Measurements from ENCODE around the gene SKIL.

SKIL gene

DNA sequence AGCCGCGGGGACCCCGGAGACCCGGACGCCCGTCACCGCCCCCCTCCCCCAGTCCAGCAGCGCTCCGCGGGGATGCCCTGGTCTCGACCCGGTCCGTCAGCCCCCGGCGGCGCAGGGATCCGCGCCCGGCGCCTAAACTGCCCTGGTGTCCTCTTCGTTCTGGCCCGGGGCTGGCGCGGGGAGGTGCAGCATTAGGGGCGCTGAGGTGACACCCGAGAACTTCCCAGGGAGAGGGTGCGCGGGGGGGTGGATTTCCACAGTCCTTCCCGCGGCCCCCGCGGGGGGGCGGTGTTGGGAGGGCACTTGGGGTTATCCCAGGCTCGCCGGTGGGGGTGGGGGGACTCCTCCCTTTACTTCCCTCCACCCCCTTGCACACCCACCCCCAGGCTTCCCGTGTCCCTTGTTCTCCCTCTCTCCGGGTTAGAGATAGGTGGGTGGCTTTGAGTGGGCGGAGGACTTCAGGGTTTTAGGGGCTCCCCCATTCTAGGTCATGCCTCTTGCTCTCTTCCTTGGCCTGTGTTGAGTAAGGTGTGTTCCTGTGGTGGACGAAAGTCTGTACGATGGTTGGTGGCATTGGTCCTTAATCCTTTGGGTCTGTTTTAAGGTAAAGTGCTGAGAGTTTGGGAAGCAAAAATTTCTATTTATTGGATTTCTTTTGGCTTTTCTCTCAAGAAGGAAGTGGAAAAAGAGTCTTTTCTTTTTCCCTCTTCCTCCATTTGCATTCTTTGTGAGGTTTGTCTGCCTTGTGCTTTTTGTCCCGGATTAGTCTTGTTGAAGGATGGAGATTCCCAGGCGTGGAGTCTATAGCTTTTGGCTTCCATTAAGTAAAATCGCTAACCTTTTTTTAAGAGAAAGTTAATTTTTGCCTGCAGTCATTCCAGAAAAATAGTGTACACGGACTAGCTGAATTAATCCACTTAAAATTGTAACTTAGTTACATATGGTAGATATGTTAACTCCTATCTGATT is 811 bp downstream of the SKIL start:
- Mint-ChIP-seq H3K27ac (peak overlapping the region; percentile 84), H3K4me1 (ENCODE audit: low read depth) (peaks cover 30% of the 10 kb centered on the region), H3K4me3 (peak overlapping the region; percentile 89), H3K27me3 (ENCODE audit: low read depth) (peaks cover 9% of the 10 kb centered on the region), H3K9me3 (no peaks in the 10 kb centered on the region), H3K36me3 (ENCODE audit: low read depth) (peaks cover 33% of the 10 kb centered on the region)
- peak; percentile 73 for DNase-seq (ENCODE audit: low spot score)

DNA sequence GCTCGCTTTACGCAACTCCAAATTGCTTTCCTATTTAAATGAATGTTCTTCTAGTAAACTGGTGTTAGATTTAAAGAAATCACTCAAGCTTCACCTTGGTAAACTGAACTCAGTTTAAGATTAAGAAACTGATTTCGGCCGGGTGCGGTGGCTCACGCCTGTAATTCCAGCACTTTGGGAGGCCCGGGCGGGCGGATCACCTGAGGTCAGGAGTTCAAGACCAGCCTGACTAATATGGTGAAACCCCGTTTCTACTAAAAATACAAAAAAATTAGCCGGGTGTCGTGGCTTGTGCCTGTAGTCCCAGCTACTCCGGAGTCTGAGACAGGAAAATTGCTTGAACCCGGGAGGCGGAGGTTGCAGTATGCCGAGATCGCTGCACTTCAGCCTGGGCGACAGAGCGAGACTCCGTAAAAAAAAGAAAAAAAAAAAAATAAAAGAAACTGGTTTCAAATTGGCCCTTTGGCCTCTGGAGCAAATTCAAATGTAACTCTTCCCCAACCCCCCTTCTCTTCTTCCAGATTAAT is 1.7 kb downstream of the SKIL start:
- no peak for DNase-seq (ENCODE audit: low spot score)
- Mint-ChIP-seq H3K27me3 (ENCODE audit: low read depth) (peaks cover 4% of the 10 kb centered on the region), H3K4me1 (ENCODE audit: low read depth) (peaks cover 28% of the 10 kb centered on the region), H3K36me3 (ENCODE audit: low read depth) (peaks cover 38% of the 10 kb centered on the region), H3K27ac (peak overlapping the region; percentile 84), H3K9me3 (no peaks in the 10 kb centered on the region), H3K4me3 (peak overlapping the region; percentile 89)

DNA sequence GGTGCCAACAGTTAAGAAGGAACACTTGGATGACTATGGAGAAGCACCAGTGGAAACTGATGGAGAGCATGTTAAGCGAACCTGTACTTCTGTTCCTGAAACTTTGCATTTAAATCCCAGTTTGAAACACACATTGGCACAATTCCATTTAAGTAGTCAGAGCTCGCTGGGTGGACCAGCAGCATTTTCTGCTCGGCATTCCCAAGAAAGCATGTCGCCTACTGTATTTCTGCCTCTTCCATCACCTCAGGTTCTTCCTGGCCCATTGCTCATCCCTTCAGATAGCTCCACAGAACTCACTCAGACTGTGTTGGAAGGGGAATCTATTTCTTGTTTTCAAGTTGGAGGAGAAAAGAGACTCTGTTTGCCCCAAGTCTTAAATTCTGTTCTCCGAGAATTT is 3.0 kb downstream of the SKIL start:
- Mint-ChIP-seq H3K27me3 (ENCODE audit: low read depth) (no peaks in the 10 kb centered on the region), H3K4me1 (ENCODE audit: low read depth) (peaks cover 27% of the 10 kb centered on the region), H3K4me3 (peak overlapping the region; percentile 34), H3K36me3 (ENCODE audit: low read depth) (peaks cover 46% of the 10 kb centered on the region), H3K9me3 (no peaks in the 10 kb centered on the region), H3K27ac (no peak overlapping the region)
- no peak for DNase-seq (ENCODE audit: low spot score)

DNA sequence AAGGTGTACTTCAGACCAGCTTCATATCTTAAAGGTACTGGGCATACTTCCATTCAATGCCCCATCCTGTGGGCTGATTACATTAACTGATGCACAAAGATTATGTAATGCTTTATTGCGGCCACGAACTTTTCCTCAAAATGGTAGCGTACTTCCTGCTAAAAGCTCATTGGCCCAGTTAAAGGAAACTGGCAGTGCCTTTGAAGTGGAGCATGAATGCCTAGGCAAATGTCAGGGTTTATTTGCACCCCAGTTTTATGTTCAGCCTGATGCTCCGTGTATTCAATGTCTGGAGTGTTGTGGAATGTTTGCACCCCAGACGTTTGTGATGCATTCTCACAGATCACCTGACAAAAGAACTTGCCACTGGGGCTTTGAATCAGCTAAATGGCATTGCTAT is 3.4 kb downstream of the SKIL start:
- H3K9me3 Mint-ChIP-seq: no peaks in the 10 kb centered on the region
- H3K36me3 Mint-ChIP-seq (ENCODE audit: low read depth): peaks cover 46% of the 10 kb centered on the region
- peak overlapping the region; percentile 34 for H3K4me3 Mint-ChIP-seq
- peaks cover 24% of the 10 kb centered on the region for H3K4me1 Mint-ChIP-seq (ENCODE audit: low read depth)
- H3K27me3 Mint-ChIP-seq (ENCODE audit: low read depth): no peaks in the 10 kb centered on the region
- DNase-seq (ENCODE audit: low spot score): no peak
- no peak overlapping the region for H3K27ac Mint-ChIP-seq

DNA sequence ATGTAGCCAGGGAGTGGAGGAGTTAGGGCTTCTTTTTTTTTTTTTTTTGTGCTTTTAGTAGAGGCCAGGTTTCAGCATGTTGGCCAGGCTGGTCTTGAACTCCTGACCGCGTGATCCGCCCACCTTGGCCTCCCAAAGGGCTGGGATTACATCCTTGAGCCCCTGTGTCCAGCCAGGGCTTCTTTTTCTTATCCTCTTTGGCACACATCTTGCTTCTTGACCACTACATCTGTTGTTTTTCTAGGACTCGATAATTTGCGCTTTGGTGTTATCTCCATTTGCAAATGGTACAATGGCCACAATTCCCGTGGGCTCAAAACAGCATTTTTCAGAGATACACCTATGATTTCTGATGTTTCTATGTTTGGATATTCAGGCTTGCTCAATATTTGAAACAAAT is 4.2 kb downstream of the SKIL start:
- no peak overlapping the region for H3K4me3 Mint-ChIP-seq

DNA sequence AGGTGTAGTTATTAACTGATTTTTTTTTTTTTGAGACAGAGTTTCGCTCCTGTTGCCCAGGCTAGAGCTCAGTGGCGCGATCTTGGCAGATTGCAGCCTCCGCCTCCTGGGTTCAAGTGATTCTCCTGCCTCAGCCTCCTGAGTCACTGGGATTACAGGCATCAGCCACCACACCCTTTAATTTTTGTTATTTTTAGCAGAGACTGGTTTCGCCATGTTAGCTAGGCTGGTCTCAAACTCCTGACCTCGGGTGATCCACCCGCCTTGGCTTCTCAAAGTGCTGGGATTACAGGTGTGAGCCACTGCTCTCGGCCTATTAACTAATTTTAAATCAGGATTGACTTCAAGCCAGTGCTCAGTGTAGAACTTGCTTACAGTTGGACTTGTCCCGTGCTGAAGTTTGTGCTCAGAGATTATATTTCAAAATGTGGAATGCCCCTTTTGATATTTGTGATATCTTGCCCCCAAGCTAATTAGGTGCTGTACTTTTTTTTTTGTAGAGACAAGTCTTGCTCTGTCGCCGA is 6.0 kb downstream of the SKIL start:
- H3K4me3 Mint-ChIP-seq: no peak overlapping the region
- no peaks in the 10 kb centered on the region for H3K27me3 Mint-ChIP-seq (ENCODE audit: low read depth)
- H3K9me3 Mint-ChIP-seq: no peaks in the 10 kb centered on the region
- H3K36me3 Mint-ChIP-seq (ENCODE audit: low read depth): peaks cover 43% of the 10 kb centered on the region
- peaks cover 17% of the 10 kb centered on the region for H3K4me1 Mint-ChIP-seq (ENCODE audit: low read depth)
- H3K27ac Mint-ChIP-seq: no peak overlapping the region
- no peak for DNase-seq (ENCODE audit: low spot score)

More for the DNA sequence above, 4.2 kb downstream of the SKIL start:
- no peak overlapping the region for H3K27ac Mint-ChIP-seq
- no peaks in the 10 kb centered on the region for H3K9me3 Mint-ChIP-seq
- peaks cover 18% of the 10 kb centered on the region for H3K4me1 Mint-ChIP-seq (ENCODE audit: low read depth)
- no peak for DNase-seq (ENCODE audit: low spot score)
- no peaks in the 10 kb centered on the region for H3K27me3 Mint-ChIP-seq (ENCODE audit: low read depth)
- H3K36me3 Mint-ChIP-seq (ENCODE audit: low read depth): peaks cover 46% of the 10 kb centered on the region

DNA sequence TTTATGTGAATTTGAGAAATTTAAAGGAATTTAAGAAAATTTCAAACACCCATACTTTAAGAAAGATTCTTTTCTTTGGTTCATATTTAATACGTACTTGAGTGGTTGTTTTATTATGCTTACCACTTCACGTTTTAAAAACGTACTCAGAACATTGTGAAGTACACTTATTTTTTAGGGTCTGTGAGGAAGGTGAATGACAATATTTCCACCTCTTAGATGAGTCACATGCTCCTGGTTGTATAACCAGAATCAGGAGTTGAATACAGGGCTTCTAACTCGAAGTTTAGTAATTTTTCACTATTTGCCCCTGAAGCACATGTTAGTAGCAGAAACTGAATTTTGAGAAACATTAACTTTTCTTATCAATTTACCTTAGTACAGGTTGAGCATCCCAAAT is 7.5 kb downstream of the SKIL start:
- no peaks in the 10 kb centered on the region for H3K27me3 Mint-ChIP-seq (ENCODE audit: low read depth)
- DNase-seq (ENCODE audit: low spot score): no peak
- H3K4me1 Mint-ChIP-seq (ENCODE audit: low read depth): peaks cover 7% of the 10 kb centered on the region
- H3K4me3 Mint-ChIP-seq: no peak overlapping the region
- peaks cover 37% of the 10 kb centered on the region for H3K36me3 Mint-ChIP-seq (ENCODE audit: low read depth)
- no peaks in the 10 kb centered on the region for H3K9me3 Mint-ChIP-seq
- no peak overlapping the region for H3K27ac Mint-ChIP-seq

DNA sequence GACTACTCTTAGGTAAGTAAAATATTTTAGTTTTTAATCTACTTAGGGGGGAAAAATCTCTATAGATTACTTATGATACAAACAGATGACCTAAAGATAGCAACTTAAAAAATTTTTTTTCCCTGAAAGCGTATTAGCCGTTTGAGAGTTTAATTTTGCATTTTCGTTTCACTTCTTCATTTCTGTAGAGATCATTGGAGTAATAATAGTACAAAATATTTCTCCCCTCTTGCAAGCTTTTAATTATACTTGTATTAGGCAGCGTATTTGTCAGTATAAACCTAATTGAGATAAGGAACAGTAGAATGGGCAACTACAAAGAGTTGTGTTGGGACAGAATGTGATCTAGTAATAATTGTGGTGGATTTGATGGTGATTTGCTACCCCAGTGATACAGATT is 10.3 kb downstream of the SKIL start:
- Mint-ChIP-seq H3K4me3 (no peak overlapping the region), H3K27me3 (ENCODE audit: low read depth) (no peaks in the 10 kb centered on the region), H3K4me1 (ENCODE audit: low read depth) (peaks cover 9% of the 10 kb centered on the region), H3K27ac (no peak overlapping the region), H3K36me3 (ENCODE audit: low read depth) (peaks cover 23% of the 10 kb centered on the region), H3K9me3 (no peaks in the 10 kb centered on the region)
- no peak for DNase-seq (ENCODE audit: low spot score)

DNA sequence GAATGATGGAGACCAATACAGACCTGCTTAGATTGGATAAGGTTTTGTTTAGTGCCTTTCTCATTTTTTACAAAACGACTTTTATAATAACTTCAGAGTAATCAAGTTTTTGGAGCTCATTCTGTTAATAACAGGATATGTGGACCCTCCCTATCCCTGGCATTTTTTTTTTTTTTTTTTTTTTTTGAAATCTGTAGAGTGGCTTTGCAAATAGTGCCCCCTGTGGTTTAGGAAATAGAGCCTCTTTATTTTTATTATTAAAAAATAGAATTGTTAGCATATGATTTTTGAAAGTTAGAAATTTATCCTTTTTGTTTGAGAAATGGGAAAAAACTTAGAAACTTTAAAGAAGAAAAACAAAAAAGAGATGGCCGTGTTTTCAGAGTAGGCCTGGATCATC is 11.4 kb downstream of the SKIL start:
- H3K36me3 Mint-ChIP-seq (ENCODE audit: low read depth): peaks cover 18% of the 10 kb centered on the region
- peaks cover 9% of the 10 kb centered on the region for H3K4me1 Mint-ChIP-seq (ENCODE audit: low read depth)
- DNase-seq (ENCODE audit: low spot score): no peak
- H3K4me3 Mint-ChIP-seq: no peak overlapping the region
- no peaks in the 10 kb centered on the region for H3K9me3 Mint-ChIP-seq
- no peaks in the 10 kb centered on the region for H3K27me3 Mint-ChIP-seq (ENCODE audit: low read depth)
- H3K27ac Mint-ChIP-seq: no peak overlapping the region

DNA sequence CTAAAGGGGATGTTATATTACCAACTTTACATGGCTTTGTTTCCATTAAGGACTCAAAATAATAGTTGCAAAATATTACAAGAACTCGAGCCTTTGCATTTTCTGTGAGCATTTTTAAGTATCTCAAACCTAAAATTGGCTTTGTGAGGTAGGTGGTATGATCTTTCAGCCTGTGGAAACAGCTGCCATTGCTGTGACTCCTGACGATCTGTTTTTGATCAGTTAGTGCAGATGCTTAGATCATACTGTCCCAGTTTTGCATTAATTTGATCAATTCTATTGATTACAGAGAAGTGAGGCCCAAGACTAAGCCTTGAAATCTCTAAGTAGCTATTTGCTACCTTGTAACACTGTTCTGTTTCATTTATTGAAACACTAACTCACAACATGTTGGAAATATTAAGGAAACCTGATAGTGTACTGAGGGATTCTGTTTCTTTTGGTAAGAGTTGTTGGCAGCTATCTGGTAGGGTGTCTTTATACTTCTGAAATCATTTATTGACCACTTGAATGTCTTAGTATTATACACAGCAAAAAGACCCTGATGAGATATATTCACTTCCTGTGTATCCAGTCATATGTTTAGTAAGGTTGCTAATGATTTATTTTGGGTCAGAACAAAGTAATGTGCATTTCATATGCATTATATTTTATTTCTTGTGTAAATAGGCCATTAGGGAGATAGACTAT is 14.8 kb downstream of the SKIL start:
- no peak overlapping the region for H3K4me3 Mint-ChIP-seq
- no peaks in the 10 kb centered on the region for H3K27me3 Mint-ChIP-seq (ENCODE audit: low read depth)
- no peak overlapping the region for H3K27ac Mint-ChIP-seq
- H3K9me3 Mint-ChIP-seq: no peaks in the 10 kb centered on the region
- peaks cover 7% of the 10 kb centered on the region for H3K4me1 Mint-ChIP-seq (ENCODE audit: low read depth)
- no peak for DNase-seq (ENCODE audit: low spot score)
- H3K36me3 Mint-ChIP-seq (ENCODE audit: low read depth): peaks cover 7% of the 10 kb centered on the region

DNA sequence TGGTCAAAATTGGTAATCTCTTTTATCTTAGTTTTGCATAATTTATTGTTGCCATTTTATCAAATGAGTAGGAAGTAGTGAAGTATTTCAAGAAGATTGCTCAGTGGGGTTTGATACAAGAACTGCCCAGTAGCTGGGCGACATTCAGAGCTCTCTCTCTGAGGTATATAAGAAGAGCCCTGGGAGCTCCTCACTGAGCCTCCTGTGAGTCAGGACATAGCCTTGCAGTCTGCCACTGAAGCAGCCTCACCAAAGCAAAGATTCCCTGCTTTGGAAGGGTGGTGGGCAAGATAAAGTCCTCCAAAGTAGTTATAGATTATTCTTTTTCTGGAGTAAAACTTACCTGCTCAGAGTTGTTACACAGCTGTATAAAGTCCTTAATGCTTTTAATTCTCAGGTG is 26.1 kb downstream of the SKIL start:
- Mint-ChIP-seq H3K9me3 (no peaks in the 10 kb centered on the region), H3K4me3 (no peak overlapping the region), H3K4me1 (ENCODE audit: low read depth) (no peaks in the 10 kb centered on the region), H3K36me3 (ENCODE audit: low read depth) (peaks cover 24% of the 10 kb centered on the region), H3K27me3 (ENCODE audit: low read depth) (no peaks in the 10 kb centered on the region), H3K27ac (no peak overlapping the region)
- no peak for DNase-seq (ENCODE audit: low spot score)

DNA sequence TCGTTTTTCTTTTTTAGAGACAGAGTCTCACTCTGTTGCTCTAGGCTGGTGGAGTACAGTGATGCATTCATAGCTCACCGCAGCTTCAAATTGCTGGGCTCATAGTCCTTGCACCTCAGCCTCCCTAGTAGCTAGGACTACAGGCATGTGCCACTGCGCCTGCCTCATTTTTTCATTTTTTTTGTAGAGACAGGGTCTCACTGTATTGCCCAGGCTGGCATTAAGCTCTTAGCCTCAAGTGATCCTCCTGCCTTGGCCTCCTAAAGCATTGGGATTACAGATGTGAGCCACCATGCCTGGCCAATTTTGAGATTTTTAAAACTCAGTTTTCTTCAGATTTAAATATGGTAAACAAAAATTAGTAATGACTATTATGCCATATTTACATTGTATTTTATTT is 29.0 kb downstream of the SKIL start:
- no peak for DNase-seq (ENCODE audit: low spot score)
- Mint-ChIP-seq H3K27ac (no peak overlapping the region), H3K27me3 (ENCODE audit: low read depth) (no peaks in the 10 kb centered on the region), H3K4me3 (no peak overlapping the region), H3K4me1 (ENCODE audit: low read depth) (no peaks in the 10 kb centered on the region), H3K36me3 (ENCODE audit: low read depth) (peaks cover 25% of the 10 kb centered on the region), H3K9me3 (no peaks in the 10 kb centered on the region)

DNA sequence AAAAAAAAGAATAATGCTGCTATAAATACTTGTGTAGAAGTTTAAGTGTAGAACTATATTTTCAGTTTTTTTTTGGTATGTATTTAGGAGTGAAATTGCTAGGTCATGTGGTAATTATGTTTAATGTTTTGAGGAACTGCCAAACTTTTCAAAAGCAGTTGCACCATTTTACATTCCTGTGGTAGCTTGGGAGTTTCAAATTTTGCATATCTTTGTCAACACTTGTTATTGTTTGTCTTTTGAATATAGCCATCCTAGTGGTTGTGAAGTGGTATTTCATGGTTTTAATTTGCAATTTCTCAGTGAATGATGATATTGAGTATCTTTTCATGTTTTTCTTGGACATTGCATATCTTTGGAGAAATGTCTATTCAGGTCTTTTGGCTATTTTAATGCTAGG is 30.4 kb downstream of the SKIL start:
- H3K9me3 Mint-ChIP-seq: no peaks in the 10 kb centered on the region
- no peak overlapping the region for H3K27ac Mint-ChIP-seq
- no peak overlapping the region for H3K4me3 Mint-ChIP-seq
- H3K27me3 Mint-ChIP-seq (ENCODE audit: low read depth): no peaks in the 10 kb centered on the region
- H3K4me1 Mint-ChIP-seq (ENCODE audit: low read depth): no peaks in the 10 kb centered on the region
- peaks cover 31% of the 10 kb centered on the region for H3K36me3 Mint-ChIP-seq (ENCODE audit: low read depth)
- DNase-seq (ENCODE audit: low spot score): no peak

DNA sequence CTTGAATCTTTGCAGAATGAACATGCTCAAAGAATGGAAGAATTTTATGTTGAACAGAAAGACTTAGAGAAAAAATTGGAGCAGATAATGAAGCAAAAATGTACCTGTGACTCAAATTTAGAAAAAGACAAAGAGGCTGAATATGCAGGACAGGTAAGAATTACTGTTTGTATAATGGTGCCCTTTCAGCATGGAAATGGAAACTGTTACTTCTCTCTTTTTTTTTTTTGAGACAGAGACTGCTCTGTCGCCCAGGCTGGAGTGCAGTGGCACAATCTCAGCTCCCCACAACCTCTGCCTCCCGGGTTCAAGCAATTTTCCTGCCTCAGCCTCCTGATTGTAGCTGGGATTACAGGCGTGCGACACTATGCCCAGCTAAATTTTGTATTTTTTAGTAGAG is 33.6 kb downstream of the SKIL start:
- H3K27ac Mint-ChIP-seq: no peak overlapping the region
- no peak overlapping the region for H3K4me3 Mint-ChIP-seq
- H3K36me3 Mint-ChIP-seq (ENCODE audit: low read depth): peaks cover 24% of the 10 kb centered on the region
- H3K27me3 Mint-ChIP-seq (ENCODE audit: low read depth): no peaks in the 10 kb centered on the region
- no peaks in the 10 kb centered on the region for H3K4me1 Mint-ChIP-seq (ENCODE audit: low read depth)
- H3K9me3 Mint-ChIP-seq: no peaks in the 10 kb centered on the region
- no peak for DNase-seq (ENCODE audit: low spot score)

All from T-helper 2 cell treated with Interferon-gamma antibody and Interleukin-4, amounts not matched to agents 5 μg/mL and 100 μg/mL, for 36 hours (primary cell).